ENCODE results near the gene SMIM10L1.

The SMIM10L1 gene

DNA sequence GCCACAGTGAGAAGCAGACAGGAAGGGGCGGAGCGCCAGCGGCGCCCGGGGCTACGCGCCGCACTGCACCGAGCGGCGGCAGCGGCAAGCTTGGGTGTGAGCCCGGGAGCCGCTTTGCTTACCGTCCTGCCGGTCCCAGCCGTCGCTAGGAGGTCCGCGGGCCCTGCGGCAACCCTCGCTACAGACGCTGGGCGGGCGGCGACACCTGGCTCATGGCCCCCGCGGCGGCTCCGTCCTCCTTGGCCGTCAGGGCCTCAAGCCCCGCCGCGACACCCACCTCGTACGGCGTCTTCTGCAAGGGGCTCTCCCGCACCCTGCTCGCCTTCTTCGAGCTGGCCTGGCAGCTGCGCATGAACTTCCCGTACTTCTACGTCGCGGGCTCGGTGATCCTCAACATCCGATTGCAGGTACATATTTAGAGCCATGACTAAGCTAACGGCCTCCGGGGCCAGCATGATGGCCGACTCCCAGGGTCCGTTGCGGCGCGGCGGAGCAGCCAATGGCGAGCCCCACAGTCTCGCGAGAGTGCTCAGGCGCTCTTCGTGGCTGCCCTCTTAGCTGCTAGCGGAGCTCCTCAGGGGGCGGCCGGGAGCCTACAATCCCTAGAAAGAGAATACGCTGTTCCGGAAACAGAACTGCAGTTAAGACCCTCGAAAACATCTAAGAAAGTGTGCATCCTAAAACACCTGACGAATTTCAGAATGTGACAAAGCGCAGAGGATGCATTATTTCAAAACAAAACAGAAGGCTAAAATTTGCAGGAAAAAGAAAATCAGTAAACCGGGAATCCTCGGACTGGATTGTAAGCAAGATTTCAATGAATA is at the start of gene SMIM10L1:
SMIM10L1 (plus strand) TSS at position 50 of the 824 bp plus-strand sequence; CDS start at position 213, 163 bp downstream.
- FAIRE-seq, result peak; percentile 89

GRCh38 chr12:11130382-11130781 is 40.6 kb upstream of the SMIM10L1 start:
- FAIRE-seq, result no peak

DNA sequence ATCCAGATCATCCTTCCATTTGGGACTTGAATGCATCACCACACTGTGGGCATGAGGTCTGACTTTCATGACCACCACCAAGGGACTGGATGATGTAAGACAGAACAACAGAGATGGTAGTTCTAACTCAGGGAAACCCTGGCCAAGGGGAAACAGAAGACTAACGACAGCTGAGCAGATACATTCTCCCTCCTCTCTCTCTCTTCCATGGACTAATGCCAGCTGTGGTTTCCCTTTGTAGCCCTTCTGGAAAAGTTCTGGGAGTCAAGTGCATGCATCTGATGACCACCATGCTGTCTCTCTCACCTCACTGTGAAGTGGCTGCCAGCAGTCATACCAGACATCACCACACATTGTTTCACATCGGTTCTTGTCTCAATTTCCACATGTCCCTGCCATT is 40.0 kb upstream of the SMIM10L1 start:
- no peak for FAIRE-seq

DNA sequence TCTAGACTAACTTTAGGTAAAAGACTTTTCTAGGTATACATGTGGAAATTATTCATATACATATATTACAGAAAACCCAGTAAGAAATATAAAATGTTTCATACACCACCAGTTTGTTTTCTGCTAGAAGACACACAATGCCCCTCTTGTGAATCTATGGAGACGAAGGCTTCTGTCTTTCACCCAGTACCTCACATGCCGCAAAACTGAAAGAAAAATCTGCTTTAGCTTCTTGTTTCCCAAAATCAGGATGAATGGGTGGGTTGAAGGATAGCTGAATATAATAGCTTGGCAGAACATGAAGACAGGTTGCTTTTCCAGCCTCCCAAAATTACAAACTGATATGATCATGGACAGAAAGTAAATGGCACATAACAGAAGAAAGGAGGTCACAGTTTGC is 37.8 kb upstream of the SMIM10L1 start:
- FAIRE-seq, result no peak

- FAIRE-seq, result no peak
Observed at GRCh38 chr12:11133816-11134215, 37.2 kb upstream of the SMIM10L1 start.

DNA sequence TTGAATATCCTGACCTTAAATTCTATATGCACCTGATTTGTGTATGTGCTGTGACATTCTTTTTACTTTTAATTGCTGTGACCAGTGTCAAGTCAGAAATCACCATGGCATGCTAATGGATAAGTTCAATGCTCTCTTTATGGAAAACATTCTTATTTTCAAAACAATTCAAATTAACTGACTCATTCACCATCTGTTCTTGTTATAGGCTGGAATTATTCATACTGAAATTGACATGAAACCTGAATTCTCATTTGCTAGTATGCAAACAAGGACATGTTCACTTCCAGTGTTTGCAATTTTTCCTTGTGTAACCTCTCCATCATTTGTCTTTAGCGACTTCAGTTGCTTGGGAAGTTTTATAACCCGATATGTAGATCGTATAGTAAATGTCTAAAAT is 36.7 kb upstream of the SMIM10L1 start, which contains the start of gene TAS2R30:
TAS2R30 (minus strand) TSS at position 340 of the 400 bp plus-strand sequence. CDS start 400 bp downstream, outside the sequence.
- no peak for FAIRE-seq

GRCh38 chr12:11136075-11136474 is 34.9 kb upstream of the SMIM10L1 start:
- no peak for FAIRE-seq

GRCh38 chr12:11143352-11143751 is 27.6 kb upstream of the SMIM10L1 start:
- FAIRE-seq, result no peak

GRCh38 chr12:11144297-11144696 is 26.7 kb upstream of the SMIM10L1 start:
- no peak for FAIRE-seq

GRCh38 chr12:11147420-11147819 is 23.6 kb upstream of the SMIM10L1 start:
- FAIRE-seq, result no peak

- FAIRE-seq, result no peak
Observed at GRCh38 chr12:11150832-11151231, 20.2 kb upstream of the SMIM10L1 start.

DNA sequence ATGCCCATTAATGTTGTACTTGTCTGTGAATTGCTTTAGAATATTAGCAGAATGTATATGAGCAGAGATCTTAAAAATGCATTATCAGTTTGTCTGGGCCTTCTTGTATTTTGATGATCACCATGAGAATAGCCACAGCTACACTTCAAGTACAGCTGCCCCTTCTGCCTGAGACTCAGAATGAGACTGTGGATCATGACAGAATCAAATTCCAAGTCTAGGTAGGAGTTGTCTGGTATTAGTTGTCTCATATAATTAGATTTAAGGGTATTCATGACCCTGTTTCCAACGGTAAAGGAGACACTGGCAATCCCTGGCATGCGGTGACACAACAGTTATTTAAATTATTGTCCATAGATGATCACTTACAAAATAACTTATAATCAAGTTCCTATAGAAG is 18.3 kb upstream of the SMIM10L1 start:
- no peak for FAIRE-seq

DNA sequence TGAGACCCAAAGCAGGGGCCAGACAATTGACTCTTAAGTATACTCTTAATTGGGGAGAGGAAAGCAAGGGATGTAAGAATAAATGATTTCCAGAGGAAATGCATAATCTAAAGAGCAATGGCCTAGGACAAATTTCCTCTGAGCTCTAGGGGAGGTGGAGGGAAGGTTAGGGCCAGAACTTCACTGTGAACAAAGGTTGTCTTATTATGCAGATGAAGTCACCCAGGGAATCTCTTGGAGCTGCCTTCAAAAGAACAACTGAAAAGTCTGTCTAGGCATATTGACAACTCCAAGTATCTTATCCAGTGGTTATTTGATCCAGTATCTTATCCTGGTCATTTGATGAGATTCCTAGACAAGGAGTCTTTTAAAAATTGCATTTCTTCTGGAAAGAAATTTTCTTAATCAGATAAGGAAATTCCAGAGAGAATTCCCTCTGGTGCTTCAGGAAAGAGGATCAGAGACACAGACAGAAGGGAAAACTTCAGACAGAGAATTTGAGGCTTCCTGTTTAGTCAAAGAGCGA is 16.5 kb upstream of the SMIM10L1 start:
- no peak for FAIRE-seq

DNA sequence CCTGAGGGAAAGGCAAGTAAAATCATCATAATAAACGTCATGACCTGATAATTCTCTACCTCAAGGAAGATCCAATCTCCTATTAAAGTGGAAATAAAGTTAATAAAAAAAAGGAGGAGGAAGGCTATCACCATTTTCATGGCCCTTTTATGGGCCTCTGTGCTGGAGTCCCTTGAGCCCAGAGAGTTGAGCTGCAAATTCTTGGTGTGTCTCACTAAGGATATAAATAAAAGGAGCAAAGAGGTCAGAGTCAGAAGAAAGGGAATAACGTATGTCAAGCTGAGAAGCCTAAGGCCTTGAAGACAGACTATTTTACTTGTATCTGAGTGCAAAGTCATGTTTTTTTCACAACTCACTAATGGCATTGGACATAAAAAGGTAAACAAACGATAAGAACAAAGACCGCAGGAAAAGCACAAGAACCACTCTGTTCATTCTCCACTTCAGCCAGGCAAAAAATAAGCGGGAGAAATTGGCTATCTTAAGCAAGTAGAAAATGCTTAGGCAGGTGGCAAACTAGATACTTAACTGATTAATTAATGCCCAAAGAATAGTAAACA is 12.0 kb upstream of the SMIM10L1 start:
- peak; percentile 13 for FAIRE-seq

DNA sequence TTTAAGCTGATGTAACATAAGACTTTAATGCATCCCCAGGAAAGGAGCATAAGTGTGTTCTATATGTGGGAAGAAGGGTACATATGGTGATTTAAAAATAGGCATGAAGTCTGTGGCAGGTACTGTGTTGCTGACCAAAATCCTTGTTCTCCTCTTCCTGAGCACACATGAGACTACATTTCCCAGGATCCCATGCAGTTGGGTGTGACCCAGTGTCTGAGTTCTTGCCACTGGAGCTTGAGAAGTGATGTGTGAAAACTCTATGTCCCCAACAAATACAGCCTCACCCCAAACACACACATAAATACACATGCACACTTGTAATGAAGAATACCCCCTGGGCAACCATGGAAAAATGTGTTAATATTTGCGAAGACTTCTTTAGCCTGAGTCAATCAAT is 8.5 kb upstream of the SMIM10L1 start:
- FAIRE-seq, result no peak

GRCh38 chr12:11164384-11164783 is 6.6 kb upstream of the SMIM10L1 start:
- no peak for FAIRE-seq

DNA sequence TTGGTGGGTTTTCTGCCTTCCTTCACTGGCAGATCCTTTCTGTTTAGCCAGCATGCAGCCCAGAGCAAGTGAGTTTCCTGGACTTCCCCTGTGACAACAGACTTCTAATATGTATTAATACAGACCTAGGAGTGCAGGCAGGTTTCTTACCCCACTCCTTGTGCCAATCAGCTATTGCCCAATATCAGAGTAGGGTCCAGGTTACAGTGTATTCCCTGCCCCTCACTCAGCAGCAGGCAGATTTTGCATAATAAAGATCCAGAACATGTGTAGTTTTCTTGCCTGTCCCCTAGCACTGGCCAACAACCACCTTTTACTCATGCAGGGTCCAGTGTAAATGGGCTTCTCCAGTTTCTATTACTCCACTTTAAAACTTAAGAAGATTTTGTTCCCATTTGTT is 4.7 kb upstream of the SMIM10L1 start:
- no peak for FAIRE-seq

DNA sequence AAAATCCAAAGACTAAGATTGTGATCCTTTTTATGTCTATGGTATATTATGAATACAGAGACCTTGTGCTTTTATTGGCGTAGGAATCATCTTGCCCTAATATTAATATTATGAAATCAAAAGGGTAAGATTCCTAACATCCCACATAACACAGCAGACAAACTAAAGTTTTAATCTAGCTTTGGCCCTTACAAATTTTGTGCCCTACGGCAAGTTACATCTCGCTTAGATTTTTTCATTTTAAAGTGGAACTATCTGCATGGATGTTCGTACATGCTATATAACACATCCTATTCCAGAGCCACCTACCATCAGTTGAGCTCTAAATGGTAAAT is 217 bp upstream of the SMIM10L1 start:
- no peak for FAIRE-seq

DNA sequence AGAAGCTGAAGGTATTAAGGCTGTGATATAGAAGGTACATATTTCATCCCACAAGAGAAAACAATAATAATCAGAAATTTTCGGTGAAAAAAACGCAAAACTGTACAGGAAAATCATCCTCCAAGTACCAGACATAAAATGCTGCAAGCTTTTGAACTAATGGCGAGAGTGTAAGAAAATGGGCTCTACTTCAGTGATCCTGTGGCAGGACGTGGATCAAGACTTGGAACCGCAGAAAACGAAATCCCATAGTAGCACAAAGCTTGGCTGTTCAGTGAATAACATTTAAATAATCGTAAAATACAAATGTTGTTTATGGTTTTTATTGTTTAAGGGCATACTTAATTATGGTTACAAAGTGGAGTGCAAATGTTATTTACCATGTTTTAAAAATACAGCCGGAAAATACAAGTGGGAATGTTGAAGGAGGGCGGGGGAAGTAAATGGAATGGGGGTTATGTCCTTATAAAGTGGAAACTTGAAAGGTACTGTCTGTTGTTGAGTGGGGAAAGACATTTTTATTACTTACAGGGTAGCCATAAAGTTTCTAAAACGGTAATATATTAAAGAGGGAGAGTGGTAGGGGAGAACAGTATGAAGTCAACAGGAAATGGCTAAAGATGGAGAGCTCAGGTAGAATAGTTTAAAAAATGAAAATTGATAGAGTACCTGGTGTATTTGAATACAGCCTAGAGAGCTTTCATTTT is 1.1 kb downstream of the SMIM10L1 start:
- peak; percentile 64 for FAIRE-seq

GRCh38 chr12:11174022-11174421 is 3.0 kb downstream of the SMIM10L1 start:
- no peak for FAIRE-seq

- FAIRE-seq, result no peak
Observed at GRCh38 chr12:11178250-11178649, 7.3 kb downstream of the SMIM10L1 start.

GRCh38 chr12:11182529-11182928 is 11.5 kb downstream of the SMIM10L1 start:
- FAIRE-seq, result no peak

- FAIRE-seq, result no peak
Observed at GRCh38 chr12:11183011-11183410, 12.0 kb downstream of the SMIM10L1 start.

- no peak for FAIRE-seq
Observed at GRCh38 chr12:11186837-11187236, 15.8 kb downstream of the SMIM10L1 start, which contains the start of gene TAS2R42. TAS2R42 (minus strand) TSS chr12:11186937; CDS start chr12:11186937, 0 bp downstream.

Measured in islet of Langerhans (tissue), 1 donor.